Endodermal cell (in vitro differentiated cells): ENCODE measurements around the gene MDH2. TPM values are rescaled to one million over a fixed set of nuclear protein-coding genes. Genes with fewer than 3 reads are reported as not detected.
"Not testable (repeated sequence)": the region's sequence is repeated elsewhere in the genome, so short reads cannot be mapped to it uniquely, and the experiment has no call there.

Experiments used
- DNase-seq: peaks from one replicate; pipeline ENCODE4 v3.0.0-alpha.2; 2017
- H3K27ac ChIP-seq: 2 replicates; pipeline ENCODE4 v1.5.1; 2013; ENCODE audit warnings: mild to moderate bottlenecking, low read depth, low read length, moderate library complexity
- H3K27me3 ChIP-seq: 2 replicates; pipeline ENCODE4 v1.6.1; 2013; ENCODE audit warnings: mild to moderate bottlenecking, low read length, moderate library complexity; ENCODE audit not compliant: insufficient read depth, control insufficient read depth, poor library complexity, severe bottlenecking
- H3K36me3 ChIP-seq: 2 replicates; pipeline ENCODE4 v1.7.0; 2013; ENCODE audit warnings: mild to moderate bottlenecking, low read length, moderate library complexity; ENCODE audit not compliant: control insufficient read depth, insufficient read depth
- H3K4me1 ChIP-seq: one replicate; pipeline ENCODE4 v1.7.0; 2013; ENCODE audit warnings: low read length; ENCODE audit not compliant: control insufficient read depth, insufficient read depth
- H3K4me3 ChIP-seq: 2 replicates; pipeline ENCODE4 v1.5.1; 2013; ENCODE audit warnings: mild to moderate bottlenecking, low read length, moderate library complexity
- H3K9ac ChIP-seq: 2 replicates; pipeline ENCODE4 v1.6.1; 2013; ENCODE audit warnings: mild to moderate bottlenecking, low read length, moderate library complexity; ENCODE audit not compliant: poor library complexity, severe bottlenecking; ENCODE audit errors: extremely low read depth
- H3K9me3 ChIP-seq: 2 replicates; pipeline ENCODE4 v1.6.1; 2013; ENCODE audit warnings: mild to moderate bottlenecking, low read length, moderate library complexity; ENCODE audit not compliant: control insufficient read depth
- H3K27ac Mint-ChIP-seq: 2 replicates; pipeline ENCODE4 v1.8.0; 2020; ENCODE audit warnings: mixed read lengths
- H3K27me3 Mint-ChIP-seq: 2 replicates; pipeline ENCODE4 v1.8.0; 2021; ENCODE audit warnings: mild to moderate bottlenecking, mixed read lengths; ENCODE audit not compliant: insufficient read depth
- H3K36me3 Mint-ChIP-seq: 2 replicates; pipeline ENCODE4 v1.8.0; 2020; ENCODE audit warnings: low read depth, mixed read lengths
- H3K4me1 Mint-ChIP-seq: 2 replicates; pipeline ENCODE4 v1.8.0; 2020; ENCODE audit warnings: mixed read lengths
- H3K4me3 Mint-ChIP-seq: 2 replicates; pipeline ENCODE4 v1.8.0; 2020; ENCODE audit warnings: mild to moderate bottlenecking, moderate library complexity, mixed read lengths
- H3K9me3 Mint-ChIP-seq: 2 replicates; pipeline ENCODE4 v1.8.0; 2020; ENCODE audit warnings: mild to moderate bottlenecking, mixed read lengths
- CTCF ChIP-seq: fragments of 200-600 bp; sonication (generic); conservative IDR thresholded peaks from 2 replicates; pipeline ENCODE4 v1.5.0; 2021; ENCODE audit warnings: antibody characterized with exemption, mild to moderate bottlenecking
- WGBS, 2 experiments: methylation state at CpG; one replicate each; pipeline versions ENCODE4 v1.1.5 to v1.1.7; 2013; ENCODE audit warnings: missing lambda C conversion rate in 2 of 2, mixed read lengths in 1 of 2; ENCODE audit not compliant: insufficient coverage in 1 of 2, insufficient read length in 1 of 2; 5-methylcytosine and 5-hydroxymethylcytosine counted together
- total RNA-seq, 2 donors: library from RNA; stranded (reverse); fragmentation: NEBNext Ultra II Directional in 1 of 2; extraction: Animal tissue kit (Norgen Biotek cat#: 25700) in 1 of 2; gene quantifications; 2 replicates in 1 of 2; 3 replicates in 1 of 2; pipeline ENCODE4 v1.2.1, GENCODE V29; 2021

MDH2 gene
- total RNA-seq, 2 donors from 2014 or later: 211 to 253 TPM

- Mint-ChIP-seq H3K27ac (no peak overlapping the region), H3K4me1 (peaks cover 5% of the 10 kb centered on the region), H3K4me3 (no peak overlapping the region), H3K36me3 (no peaks in the 10 kb centered on the region), H3K27me3 (no peaks in the 10 kb centered on the region), H3K9me3 (no peaks in the 10 kb centered on the region)
- no peak overlapping the region for H3K9ac ChIP-seq
- no peak for DNase-seq
- H3K27me3 ChIP-seq: no peaks in the 10 kb centered on the region
- no peaks in the 10 kb centered on the region for H3K4me1 ChIP-seq
- no peak overlapping the region for H3K4me3 ChIP-seq
- no peaks in the 10 kb centered on the region for H3K36me3 ChIP-seq
- no peaks in the 10 kb centered on the region for H3K9me3 ChIP-seq
- no peak overlapping the region for H3K27ac ChIP-seq
- WGBS, 2 experiments: 94 to 100% methylated on average over 4 of the region's 4 CpGs
- no peak for TF ChIP-seq CTCF
Observed at GRCh38 chr7:76086070-76086469, 38.2 kb downstream of the MDH2 start.

GRCh38 chr7:76087362-76087791, 39.5 kb downstream of the MDH2 start:
- H3K27me3 Mint-ChIP-seq, H3K27me3 ChIP-seq, H3K36me3 ChIP-seq, H3K4me1 Mint-ChIP-seq, H3K9me3 Mint-ChIP-seq, H3K4me3 Mint-ChIP-seq, H3K27ac Mint-ChIP-seq, H3K27ac ChIP-seq, DNase-seq, H3K9me3 ChIP-seq, H3K4me3 ChIP-seq, H3K4me1 ChIP-seq, H3K36me3 Mint-ChIP-seq, H3K9ac ChIP-seq: not testable (repeated sequence)
- WGBS, 2 experiments: 90 to 93% methylated on average over 5 of the region's 5 CpGs

DNA sequence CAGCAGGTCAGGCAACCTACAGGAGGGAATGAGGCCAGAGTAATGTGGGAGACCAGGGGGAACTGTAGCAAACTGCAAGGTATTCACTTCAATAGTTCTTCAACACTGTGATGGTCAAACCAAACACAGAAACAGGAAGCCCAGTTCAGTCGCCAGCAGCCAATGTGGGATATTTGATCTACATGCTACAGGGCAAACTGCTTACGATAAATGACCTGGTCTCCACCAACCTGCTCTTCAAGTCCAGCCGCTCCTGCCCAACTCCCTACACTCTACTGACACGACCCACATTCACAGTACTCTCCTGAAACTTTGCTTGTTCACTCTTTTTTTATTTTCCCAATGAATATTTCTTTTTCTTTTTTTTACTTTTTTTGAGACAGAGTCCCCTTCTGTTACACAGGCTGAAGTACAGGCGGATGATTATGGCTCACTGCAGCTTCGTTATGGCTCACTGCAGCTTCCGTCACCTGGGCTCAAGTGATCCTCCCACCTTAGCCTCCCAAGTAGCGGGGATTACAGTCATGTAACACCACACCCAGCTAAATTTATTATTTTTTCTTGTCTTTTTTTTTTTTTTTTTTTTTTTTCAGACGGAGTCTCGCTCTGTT, 42.1 kb downstream of the MDH2 start:
- H3K27ac ChIP-seq: no peak overlapping the region

More for the DNA sequence above, 42.1 kb downstream of the MDH2 start:
- 86 to 93% methylated on average over 7 to 10 of the region's 10 CpGs for WGBS, 2 experiments
- no peak overlapping the region for H3K4me3 ChIP-seq
- no peak for DNase-seq
- H3K9ac ChIP-seq: no peak overlapping the region
- no peaks in the 10 kb centered on the region for H3K36me3 ChIP-seq
- H3K4me1 ChIP-seq: no peaks in the 10 kb centered on the region
- no peak overlapping the region for H3K27ac Mint-ChIP-seq
- no peaks in the 10 kb centered on the region for H3K36me3 Mint-ChIP-seq
- H3K9me3 ChIP-seq: no peaks in the 10 kb centered on the region
- H3K27me3 Mint-ChIP-seq: no peaks in the 10 kb centered on the region
- no peak overlapping the region for H3K4me3 Mint-ChIP-seq
- no peaks in the 10 kb centered on the region for H3K27me3 ChIP-seq
- no peaks in the 10 kb centered on the region for H3K9me3 Mint-ChIP-seq
- H3K4me1 Mint-ChIP-seq: no peaks in the 10 kb centered on the region
- TF ChIP-seq CTCF: no peak
